Middle frontal gyrus (tissue), 1 donor: Measurements from ENCODE around the gene SYTL5.
"Not testable (repeated sequence)": the region's sequence is repeated elsewhere in the genome, so short reads cannot be mapped to it uniquely, and the experiment has no call there.

Experiments used
- DNase-seq: peaks from one replicate; pipeline ENCODE4 v3.0.0-alpha.2; 2015; ENCODE audit warnings: low spot score; ENCODE audit errors: extremely low spot score

The SYTL5 gene

GRCh38 chrX:38006291-38006690, at the start of gene SYTL5:
Gene SYTL5 (plus strand): TSS chrX:38006553. CDS start chrX:38033890, 27,337 bp downstream.
- DNase-seq: no peak

GRCh38 chrX:37958525-37959211, 47.7 kb upstream of the SYTL5 start:
- no peak for DNase-seq

- DNase-seq: no peak
These were observed 46.9 kb upstream of the SYTL5 start for GRCh38 chrX:37959212-37960021.

GRCh38 chrX:37961118-37961517, 45.2 kb upstream of the SYTL5 start:
- DNase-seq: no peak

GRCh38 chrX:37967714-37968113, 38.6 kb upstream of the SYTL5 start:
- DNase-seq: no peak

- no peak for DNase-seq
These were observed 30.9 kb upstream of the SYTL5 start for GRCh38 chrX:37975421-37975820.

GRCh38 chrX:37976153-37976552, 30.2 kb upstream of the SYTL5 start:
- DNase-seq: no peak

GRCh38 chrX:37984880-37985279, 21.5 kb upstream of the SYTL5 start:
- no peak for DNase-seq

GRCh38 chrX:37986893-37987292, 19.5 kb upstream of the SYTL5 start:
- DNase-seq: no peak

GRCh38 chrX:37989304-37989703, 17.0 kb upstream of the SYTL5 start:
- DNase-seq: no peak

GRCh38 chrX:37991303-37991702, 15.1 kb upstream of the SYTL5 start:
- not testable (repeated sequence) for DNase-seq

GRCh38 chrX:37993176-37993575, 13.2 kb upstream of the SYTL5 start:
- no peak for DNase-seq

GRCh38 chrX:37993837-37994619, 12.3 kb upstream of the SYTL5 start:
- DNase-seq: no peak

- no peak for DNase-seq
These were observed 10.9 kb upstream of the SYTL5 start for GRCh38 chrX:37995428-37995827.

- no peak for DNase-seq
These were observed 9.3 kb upstream of the SYTL5 start for GRCh38 chrX:37997096-37997495.

- DNase-seq: no peak
These were observed 7.6 kb upstream of the SYTL5 start for GRCh38 chrX:37998586-37999262.

- DNase-seq: no peak
These were observed 5.6 kb upstream of the SYTL5 start for GRCh38 chrX:38000706-38001105.

- DNase-seq: no peak
These were observed 2.3 kb upstream of the SYTL5 start for GRCh38 chrX:38004046-38004445.

- no peak for DNase-seq
These were observed 425 bp downstream of the SYTL5 start for GRCh38 chrX:38006778-38007177.

- no peak for DNase-seq
These were observed 2.3 kb downstream of the SYTL5 start for GRCh38 chrX:38008658-38009057.

GRCh38 chrX:38009641-38010040, 3.3 kb downstream of the SYTL5 start:
- DNase-seq: no peak
